IMR-90 (cell line): ENCODE data around the gene L1TD1. TPM values are rescaled to one million over a fixed set of nuclear protein-coding genes. Genes with fewer than 3 reads are reported as not detected.

ENCODE experiments used
- ATAC-seq: fragments of 200-7000 bp; cut with Tn5 transposase; 2 replicates; pipeline ENCODE4 v1.9.1; 2020; ENCODE audit warnings: low read depth, mild to moderate bottlenecking, moderate library complexity
- BruUV-seq: library from RNA; stranded (reverse); fragments of 400-500 nt; replicated peaks from 2 replicates; lab custom pipeline; 2021; lab: Mats Ljungman, UMichigan
- CTCF ChIA-PET: fragments of 300-600 bp; formaldehyde crosslinking; extraction: SDS; loops from one replicate; lab custom pipeline; 2021; ENCODE audit warnings: antibody characterized with exemption; lab: Yijun Ruan, JAX
- POLR2A ChIA-PET: fragments of 300-600 bp; sonication (Branson Sonifier 250); formaldehyde crosslinking; loops from one replicate; lab custom pipeline; 2022; ENCODE audit warnings: antibody characterized with exemption; ENCODE audit not compliant: unreplicated experiment; lab: Charles Lee
- DNase-seq: peaks from one replicate; pipeline ENCODE4 v3.0.0; 2013
- H2AFZ ChIP-seq: replicated peaks from 2 replicates; pipeline ENCODE3; 2013; ENCODE audit warnings: low read length, mild to moderate bottlenecking; ENCODE audit not compliant: poor library complexity
- H2AK5ac ChIP-seq: 2 replicates; pipeline ENCODE4 v1.6.1; 2013; ENCODE audit warnings: low read depth, low read length, inconsistent platforms
- H2AK9ac ChIP-seq: replicated peaks from 2 replicates; pipeline ENCODE3; 2013; ENCODE audit warnings: mild to moderate bottlenecking, low read depth, low read length, moderate library complexity; ENCODE audit not compliant: poor library complexity
- H2BK120ac ChIP-seq: 2 replicates; pipeline ENCODE4 v1.6.1; 2013; ENCODE audit warnings: low read depth, low read length, inconsistent platforms
- H2BK15ac ChIP-seq: 3 replicates; pipeline ENCODE4 v1.6.1; 2013; ENCODE audit warnings: low read depth, low read length, inconsistent platforms
- H2BK20ac ChIP-seq: 2 replicates; pipeline ENCODE4 v1.6.1; 2013; ENCODE audit warnings: low read depth, mild to moderate bottlenecking, inconsistent platforms, low read length, moderate library complexity
- H2BK5ac ChIP-seq: 2 replicates; pipeline ENCODE4 v1.6.1; 2013; ENCODE audit warnings: mild to moderate bottlenecking, low read depth, low read length, inconsistent platforms; ENCODE audit not compliant: poor library complexity, severe bottlenecking
- H3K14ac ChIP-seq: replicated peaks from 2 replicates; pipeline ENCODE4 v1.6.1; 2013; ENCODE audit warnings: low read depth, low read length, inconsistent platforms
- H3K18ac ChIP-seq: 2 replicates; pipeline ENCODE4 v1.6.1; 2013; ENCODE audit warnings: low read depth, low read length, control low read depth
- H3K23ac ChIP-seq: 2 replicates; pipeline ENCODE4 v1.6.1; 2013; ENCODE audit warnings: low read depth, low read length, inconsistent platforms
- H3K27ac ChIP-seq: 2 replicates; pipeline ENCODE4 v1.5.1; 2013; ENCODE audit warnings: mild to moderate bottlenecking, control low read depth, low read length; ENCODE audit not compliant: insufficient read depth
- H3K27me3 ChIP-seq: 2 replicates; pipeline ENCODE4 v1.6.1; 2013; ENCODE audit warnings: low read length; ENCODE audit not compliant: control insufficient read depth, insufficient read depth
- H3K36me3 ChIP-seq: 2 replicates; pipeline ENCODE4 v1.6.1; 2013; ENCODE audit warnings: low read length, mixed read lengths; ENCODE audit not compliant: control insufficient read depth, insufficient read depth
- H3K4ac ChIP-seq: 2 replicates; pipeline ENCODE4 v1.6.1; 2013; ENCODE audit warnings: low read depth, low read length, inconsistent platforms
- H3K4me1 ChIP-seq: 2 replicates; pipeline ENCODE4 v1.6.1; 2013; ENCODE audit warnings: low read length, mixed read lengths; ENCODE audit not compliant: control insufficient read depth, insufficient read depth
- H3K4me2 ChIP-seq: 2 replicates; pipeline ENCODE4 v1.6.1; 2013; ENCODE audit warnings: low read depth, mild to moderate bottlenecking, control low read depth, low read length, moderate library complexity
- H3K4me3 ChIP-seq: 2 replicates; pipeline ENCODE4 v1.5.1; 2013; ENCODE audit warnings: low read depth, mild to moderate bottlenecking, control low read depth, low read length, moderate library complexity; ENCODE audit not compliant: insufficient read depth
- H3K56ac ChIP-seq: 2 replicates; pipeline ENCODE4 v1.6.1; 2013; ENCODE audit warnings: low read length, inconsistent platforms; ENCODE audit not compliant: insufficient read depth; ENCODE audit errors: extremely low read depth
- H3K79me1 ChIP-seq, 2 experiments: 2 replicates each; pipeline ENCODE4 v1.6.1; 2013; ENCODE audit warnings: low read length in 2 of 2, inconsistent platforms in 1 of 2, low read depth in 1 of 2
- H3K9ac ChIP-seq: 2 replicates; pipeline ENCODE4 v1.6.1; 2013; ENCODE audit warnings: low read depth, low read length, control low read depth
- H3K9me1 ChIP-seq: 2 replicates; pipeline ENCODE4 v1.6.1; 2013; ENCODE audit warnings: low read length, inconsistent platforms; ENCODE audit not compliant: insufficient read depth
- H3K9me3 ChIP-seq: 2 replicates; pipeline ENCODE4 v1.6.1; 2013; ENCODE audit warnings: low read length; ENCODE audit not compliant: control insufficient read depth, insufficient read depth
- H4K20me1 ChIP-seq: 2 replicates; pipeline ENCODE4 v1.6.1; 2013; ENCODE audit warnings: low read length, inconsistent platforms; ENCODE audit not compliant: insufficient read depth
- H4K5ac ChIP-seq: 2 replicates; pipeline ENCODE4 v1.6.1; 2013; ENCODE audit warnings: mild to moderate bottlenecking, low read depth, low read length, control low read depth
- H4K8ac ChIP-seq, 2 experiments: 2 replicates each; pipeline ENCODE4 v1.6.1; 2013; ENCODE audit warnings: low read depth in 2 of 2, low read length in 2 of 2, control low read depth in 1 of 2, inconsistent platforms in 1 of 2
- H4K91ac ChIP-seq: 2 replicates; pipeline ENCODE4 v1.6.1; 2013; ENCODE audit warnings: low read depth, low read length, inconsistent platforms; ENCODE audit not compliant: insufficient read depth
- BHLHE40 ChIP-seq: fragments of 150-350 bp; IDR thresholded peaks from 2 replicates; pipeline ENCODE4 v1.6.1; 2016; ENCODE audit warnings: mild to moderate bottlenecking, low read depth, low read length
- CEBPB ChIP-seq: IDR thresholded peaks from 2 replicates; pipeline ENCODE4 v1.6.1; 2012; ENCODE audit warnings: low read depth, low read length, improper control_type of control experiment
- CHD1 ChIP-seq: IDR thresholded peaks from 2 replicates; pipeline ENCODE4 v1.6.1; 2012; ENCODE audit warnings: low read depth, low read length, improper control_type of control experiment
- FOS ChIP-seq: fragments of 150-350 bp; IDR thresholded peaks from 2 replicates; pipeline ENCODE4 v1.6.1; 2016; ENCODE audit warnings: low read depth, low read length
- MAFK ChIP-seq: IDR thresholded peaks from 2 replicates; pipeline ENCODE4 v1.6.1; 2012; ENCODE audit warnings: low read depth, low read length, improper control_type of control experiment
- MAZ ChIP-seq: IDR thresholded peaks from 2 replicates; pipeline ENCODE4 v1.6.1; 2012; ENCODE audit warnings: low read depth, mild to moderate bottlenecking, low read length, improper control_type of control experiment, moderate library complexity, borderline replicate concordance
- NFE2L2 ChIP-seq: fragments of 150-350 bp; IDR thresholded peaks from 2 replicates; pipeline ENCODE4 v1.6.1; 2016; ENCODE audit warnings: low read depth, mild to moderate bottlenecking, low read length
- RAD21 ChIP-seq: IDR thresholded peaks from 2 replicates; pipeline ENCODE4 v1.6.1; 2012; ENCODE audit warnings: low read length, improper control_type of control experiment
- RFX5 ChIP-seq: IDR thresholded peaks from 2 replicates; pipeline ENCODE4 v1.8.0; 2012; ENCODE audit warnings: low read depth, mild to moderate bottlenecking, low read length, moderate library complexity
- SMC3 ChIP-seq: fragments of 150-350 bp; IDR thresholded peaks from 2 replicates; pipeline ENCODE4 v1.6.1; 2016; ENCODE audit warnings: low read depth, mild to moderate bottlenecking, antibody characterized with exemption, low read length, moderate library complexity
- WGBS, 2 experiments: methylation state at CpG; one replicate each; pipeline versions ENCODE4 v1.1.5 to v1.1.7; 2013; ENCODE audit warnings: missing lambda C conversion rate in 2 of 2; ENCODE audit not compliant: insufficient read length in 1 of 2; ENCODE audit errors: extremely low coverage in 2 of 2; 5-methylcytosine and 5-hydroxymethylcytosine counted together
- dilution Hi-C: fragments of 300-500 bp; cut with HindIII; formaldehyde crosslinking; loops from one replicate; pipeline ENCODE4 v1.14.3; 2018; ENCODE audit warnings: low sequenced_read_pairs; ENCODE audit not compliant: unreplicated experiment
- in situ Hi-C: fragments of 300-500 bp; cut with MboI; formaldehyde crosslinking; loops from 3 replicates; pipeline ENCODE4 v1.14.3; 2019; ENCODE audit warnings: low sequenced_read_pairs, inconsistent platforms, mixed read lengths
- intact Hi-C: fragments of 100-400 bp; cut with micrococcal nuclease; formaldehyde crosslinking; loops from 2 replicates; pipeline ENCODE4 v1.10.0; 2022
- polyA plus RNA-seq, 3 experiments: library from polyadenylated mRNA; depleted of rRNA; stranded (reverse); fragments of >200 nt; gene quantifications; 2 replicates each; pipeline ENCODE4 v1.2.3, GENCODE V29; 2012; ENCODE audit warnings: low replicate concordance in 1 of 3
- total RNA-seq: library from RNA; depleted of rRNA; stranded (reverse); fragments of >200 nt; gene quantifications from 2 replicates; pipeline ENCODE4 v1.2.3, GENCODE V29; 2012
- TF ChIP-seq, protein P1 (sequence below): fragments of 150-350 bp; IDR thresholded peaks from 2 replicates; pipeline ENCODE4 v1.6.1; 2017; ENCODE audit warnings: mild to moderate bottlenecking, antibody characterized with exemption, low read length, low read depth

Gene L1TD1
- total and polyA plus RNA-seq, 2 of the 4 experiments (the other 2 are of a cell fraction), result not detected

DNA sequence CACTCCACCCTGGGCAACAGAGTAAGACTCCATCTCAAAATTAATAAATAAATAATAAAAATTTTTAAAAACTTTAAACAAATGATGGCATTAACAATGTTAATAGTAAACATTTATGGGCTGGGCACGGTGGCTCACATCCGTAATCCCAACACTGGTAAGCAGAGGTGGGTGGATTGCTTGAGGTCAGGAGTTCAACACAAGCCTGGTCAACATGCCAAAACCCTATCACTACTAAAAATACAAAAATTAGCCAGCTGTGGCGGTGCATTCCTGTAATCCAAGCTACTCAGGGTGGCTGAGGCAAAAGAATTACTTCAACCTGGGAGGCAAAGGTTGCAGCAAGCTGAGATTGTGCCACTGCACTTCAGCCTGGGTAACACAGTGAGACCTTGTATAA is 9.0 kb upstream of the L1TD1 start:
- Histone ChIP-seq H4K91ac (no peak overlapping the region), H3K4ac (no peak overlapping the region), H2BK5ac (no peak overlapping the region), H2AK5ac (no peak overlapping the region), H3K27ac (no peak overlapping the region), H3K9me1 (no peaks in the 10 kb centered on the region), H2BK20ac (no peak overlapping the region), H3K79me1 (no peaks in the 10 kb centered on the region), H3K4me3 (no peak overlapping the region), H4K5ac (no peak overlapping the region), H3K9ac (no peak overlapping the region), H3K27me3 (no peaks in the 10 kb centered on the region; the same call in 1 of the 2 replicates), H3K18ac (no peak overlapping the region), H3K23ac (no peak overlapping the region), H2AK9ac (no peak overlapping the region), H2AFZ (no peak overlapping the region), H4K20me1 (no peaks in the 10 kb centered on the region), H3K14ac (no peak overlapping the region), H3K4me1 (no peaks in the 10 kb centered on the region), H3K56ac (no peak overlapping the region), H2BK15ac (no peak overlapping the region), H2BK120ac (no peak overlapping the region), H3K36me3 (no peaks in the 10 kb centered on the region), H3K4me2 (no peak overlapping the region), H3K9me3 (no peaks in the 10 kb centered on the region), H4K8ac (no peak overlapping the region)
- intact Hi-C loops, result no loop called here
- DNase-seq (no peak), ATAC-seq (no peak)
- BruUV-seq, result no TSS peak
- dilution Hi-C loops, result no loop called here
- no CpG with 5 or more reads among the region's 3 CpGs for WGBS, 2 experiments
- in situ Hi-C loops, result loop anchor here (25.0 kb wide), 1 partner anchor 552 kb away; no protein-coding TSS in a partner anchor
- TF ChIP-seq BHLHE40 (no peak), NFE2L2 (no peak), MAZ (no peak), MAFK (no peak), RAD21 (no peak), RFX5 (no peak), FOS (no peak), SMC3 (no peak), CEBPB (no peak), CHD1 (no peak)
- TF ChIP-seq, protein P1, sequence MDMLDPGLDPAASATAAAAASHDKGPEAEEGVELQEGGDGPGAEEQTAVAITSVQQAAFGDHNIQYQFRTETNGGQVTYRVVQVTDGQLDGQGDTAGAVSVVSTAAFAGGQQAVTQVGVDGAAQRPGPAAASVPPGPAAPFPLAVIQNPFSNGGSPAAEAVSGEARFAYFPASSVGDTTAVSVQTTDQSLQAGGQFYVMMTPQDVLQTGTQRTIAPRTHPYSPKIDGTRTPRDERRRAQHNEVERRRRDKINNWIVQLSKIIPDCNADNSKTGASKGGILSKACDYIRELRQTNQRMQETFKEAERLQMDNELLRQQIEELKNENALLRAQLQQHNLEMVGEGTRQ, result no peak
- ChIA-PET POLR2A (no interaction called here), CTCF (interaction anchor here (0.7 kb wide), 1 partner anchor 9 kb away, joined by 7 read pairs; no protein-coding TSS in a partner anchor)
